ENCODE results near the gene MGLL.

GRCh38 chr3:127661600-127661999, 160.7 kb downstream of the MGLL start:
- TF ChIP-seq CTCF (IDR thresholded peaks at IDR 0.05) = no peak
- TF ChIP-seq EZH2 (IDR thresholded peaks at IDR 0.05; ENCODE audit: borderline replicate concordance, insufficient read depth, low read depth, low read length, poor library complexity, severe bottlenecking) = no peak
